HEK293 (cell line): ENCODE data around the gene KCTD11.

Experiments used
- BCL11A ChIP-seq: fragments of 450-650 bp; formaldehyde crosslinking; IDR thresholded peaks from 2 replicates; pipeline ENCODE4 v1.5.1; 2016; ENCODE audit warnings: low read depth, missing biosample characterization, missing genetic modification characterization
- GLI2 ChIP-seq: fragments of 450-650 bp; formaldehyde crosslinking; IDR thresholded peaks from 2 replicates; pipeline ENCODE4; 2017; ENCODE audit warnings: missing biosample characterization, missing genetic modification characterization, low read depth, borderline replicate concordance
- GLIS2 ChIP-seq: fragments of 450-650 bp; formaldehyde crosslinking; IDR thresholded peaks from 2 replicates; pipeline ENCODE4 v1.5.1; 2016; ENCODE audit warnings: missing biosample characterization, missing genetic modification characterization
- IKZF3 ChIP-seq: fragments of 450-650 bp; IDR thresholded peaks from 2 replicates; pipeline ENCODE4 v1.5.0; 2018; ENCODE audit warnings: missing biosample characterization, mild to moderate bottlenecking, missing genetic modification characterization, moderate library complexity
- PRDM10 ChIP-seq: fragments of 450-650 bp; formaldehyde crosslinking; IDR thresholded peaks from 2 replicates; pipeline ENCODE4 v1.5.1; 2016; ENCODE audit warnings: missing biosample characterization, missing genetic modification characterization
- SALL2 ChIP-seq: fragments of 450-650 bp; formaldehyde crosslinking; IDR thresholded peaks from 2 replicates; pipeline ENCODE4 v1.5.0; 2017; ENCODE audit warnings: missing biosample characterization, mild to moderate bottlenecking, missing genetic modification characterization, borderline replicate concordance
- SCRT1 ChIP-seq: fragments of 450-650 bp; formaldehyde crosslinking; IDR thresholded peaks from 2 replicates; pipeline ENCODE4 v1.5.1; 2016; ENCODE audit warnings: missing biosample characterization, missing genetic modification characterization, borderline replicate concordance
- TCF7L2 ChIP-seq: IDR thresholded peaks from 2 replicates; pipeline ENCODE4 v1.6.1; 2011; ENCODE audit warnings: low read depth, mild to moderate bottlenecking, inconsistent platforms, low read length, moderate library complexity, borderline replicate concordance
- ZBTB10 ChIP-seq: fragments of 450-650 bp; formaldehyde crosslinking; IDR thresholded peaks from 2 replicates; pipeline ENCODE4 v1.5.1; 2016; ENCODE audit warnings: missing biosample characterization, missing genetic modification characterization
- ZBTB17 ChIP-seq: fragments of 450-650 bp; formaldehyde crosslinking; IDR thresholded peaks from 2 replicates; pipeline ENCODE4 v1.5.1; 2016; ENCODE audit warnings: missing biosample characterization, missing genetic modification characterization
- ZNF10 ChIP-seq: fragments of 450-650 bp; formaldehyde crosslinking; IDR thresholded peaks from 2 replicates; pipeline ENCODE4 v1.5.1; 2017; ENCODE audit warnings: missing biosample characterization, missing genetic modification characterization
- ZNF157 ChIP-seq: fragments of 450-650 bp; formaldehyde crosslinking; IDR thresholded peaks from 2 replicates; pipeline ENCODE4 v1.5.1; 2016; ENCODE audit warnings: missing biosample characterization, missing genetic modification characterization
- ZNF175 ChIP-seq: fragments of 450-650 bp; formaldehyde crosslinking; IDR thresholded peaks from 2 replicates; pipeline ENCODE4 v1.5.1; 2016; ENCODE audit warnings: missing biosample characterization, missing genetic modification characterization
- ZNF311 ChIP-seq: fragments of 450-650 bp; formaldehyde crosslinking; IDR thresholded peaks from 2 replicates; pipeline ENCODE4 v1.5.1; 2017; ENCODE audit warnings: missing biosample characterization, missing genetic modification characterization, borderline replicate concordance
- ZNF366 ChIP-seq: fragments of 450-650 bp; formaldehyde crosslinking; conservative IDR thresholded peaks from 2 replicates; pipeline ENCODE4 v1.5.1; 2016; ENCODE audit warnings: missing biosample characterization, missing genetic modification characterization
- ZNF391 ChIP-seq: fragments of 450-650 bp; formaldehyde crosslinking; IDR thresholded peaks from 2 replicates; pipeline ENCODE4 v1.5.1; 2016; ENCODE audit warnings: low read depth, missing biosample characterization, missing genetic modification characterization, borderline replicate concordance
- ZNF560 ChIP-seq: fragments of 450-650 bp; formaldehyde crosslinking; IDR thresholded peaks from 2 replicates; pipeline ENCODE4 v1.5.1; 2017; ENCODE audit warnings: missing biosample characterization, missing genetic modification characterization, borderline replicate concordance
- ZNF600 ChIP-seq: fragments of 450-650 bp; formaldehyde crosslinking; IDR thresholded peaks from 2 replicates; pipeline ENCODE4 v1.5.1; 2016; ENCODE audit warnings: missing biosample characterization, missing genetic modification characterization
- ZNF621 ChIP-seq: fragments of 450-650 bp; formaldehyde crosslinking; IDR thresholded peaks from 2 replicates; pipeline ENCODE4 v1.5.1; 2017; ENCODE audit warnings: missing biosample characterization, missing genetic modification characterization
- ZNF629 ChIP-seq: fragments of 450-650 bp; formaldehyde crosslinking; IDR thresholded peaks from 2 replicates; pipeline ENCODE4 v1.5.1; 2017; ENCODE audit warnings: missing biosample characterization, missing genetic modification characterization
- ZNF660 ChIP-seq: fragments of 450-650 bp; IDR thresholded peaks from 2 replicates; pipeline ENCODE4 v1.5.1; 2018; ENCODE audit warnings: missing biosample characterization, mild to moderate bottlenecking, missing genetic modification characterization
- ZNF747 ChIP-seq: fragments of 450-650 bp; formaldehyde crosslinking; IDR thresholded peaks from 2 replicates; pipeline ENCODE4 v1.5.1; 2016; ENCODE audit warnings: missing biosample characterization, missing genetic modification characterization
- ZSCAN4 ChIP-seq: fragments of 450-650 bp; formaldehyde crosslinking; IDR thresholded peaks from 2 replicates; pipeline ENCODE4 v1.5.1; 2017; ENCODE audit warnings: missing biosample characterization, missing genetic modification characterization
- TF ChIP-seq, protein P1 (sequence below): fragments of 450-650 bp; formaldehyde crosslinking; IDR thresholded peaks from 2 replicates; pipeline ENCODE4 v1.5.1; 2016; ENCODE audit warnings: missing biosample characterization, missing genetic modification characterization, borderline replicate concordance

The KCTD11 gene

GRCh38 chr17:7354262-7354843, 2.4 kb downstream of the KCTD11 start (continued):
- TF ChIP-seq, protein P1, sequence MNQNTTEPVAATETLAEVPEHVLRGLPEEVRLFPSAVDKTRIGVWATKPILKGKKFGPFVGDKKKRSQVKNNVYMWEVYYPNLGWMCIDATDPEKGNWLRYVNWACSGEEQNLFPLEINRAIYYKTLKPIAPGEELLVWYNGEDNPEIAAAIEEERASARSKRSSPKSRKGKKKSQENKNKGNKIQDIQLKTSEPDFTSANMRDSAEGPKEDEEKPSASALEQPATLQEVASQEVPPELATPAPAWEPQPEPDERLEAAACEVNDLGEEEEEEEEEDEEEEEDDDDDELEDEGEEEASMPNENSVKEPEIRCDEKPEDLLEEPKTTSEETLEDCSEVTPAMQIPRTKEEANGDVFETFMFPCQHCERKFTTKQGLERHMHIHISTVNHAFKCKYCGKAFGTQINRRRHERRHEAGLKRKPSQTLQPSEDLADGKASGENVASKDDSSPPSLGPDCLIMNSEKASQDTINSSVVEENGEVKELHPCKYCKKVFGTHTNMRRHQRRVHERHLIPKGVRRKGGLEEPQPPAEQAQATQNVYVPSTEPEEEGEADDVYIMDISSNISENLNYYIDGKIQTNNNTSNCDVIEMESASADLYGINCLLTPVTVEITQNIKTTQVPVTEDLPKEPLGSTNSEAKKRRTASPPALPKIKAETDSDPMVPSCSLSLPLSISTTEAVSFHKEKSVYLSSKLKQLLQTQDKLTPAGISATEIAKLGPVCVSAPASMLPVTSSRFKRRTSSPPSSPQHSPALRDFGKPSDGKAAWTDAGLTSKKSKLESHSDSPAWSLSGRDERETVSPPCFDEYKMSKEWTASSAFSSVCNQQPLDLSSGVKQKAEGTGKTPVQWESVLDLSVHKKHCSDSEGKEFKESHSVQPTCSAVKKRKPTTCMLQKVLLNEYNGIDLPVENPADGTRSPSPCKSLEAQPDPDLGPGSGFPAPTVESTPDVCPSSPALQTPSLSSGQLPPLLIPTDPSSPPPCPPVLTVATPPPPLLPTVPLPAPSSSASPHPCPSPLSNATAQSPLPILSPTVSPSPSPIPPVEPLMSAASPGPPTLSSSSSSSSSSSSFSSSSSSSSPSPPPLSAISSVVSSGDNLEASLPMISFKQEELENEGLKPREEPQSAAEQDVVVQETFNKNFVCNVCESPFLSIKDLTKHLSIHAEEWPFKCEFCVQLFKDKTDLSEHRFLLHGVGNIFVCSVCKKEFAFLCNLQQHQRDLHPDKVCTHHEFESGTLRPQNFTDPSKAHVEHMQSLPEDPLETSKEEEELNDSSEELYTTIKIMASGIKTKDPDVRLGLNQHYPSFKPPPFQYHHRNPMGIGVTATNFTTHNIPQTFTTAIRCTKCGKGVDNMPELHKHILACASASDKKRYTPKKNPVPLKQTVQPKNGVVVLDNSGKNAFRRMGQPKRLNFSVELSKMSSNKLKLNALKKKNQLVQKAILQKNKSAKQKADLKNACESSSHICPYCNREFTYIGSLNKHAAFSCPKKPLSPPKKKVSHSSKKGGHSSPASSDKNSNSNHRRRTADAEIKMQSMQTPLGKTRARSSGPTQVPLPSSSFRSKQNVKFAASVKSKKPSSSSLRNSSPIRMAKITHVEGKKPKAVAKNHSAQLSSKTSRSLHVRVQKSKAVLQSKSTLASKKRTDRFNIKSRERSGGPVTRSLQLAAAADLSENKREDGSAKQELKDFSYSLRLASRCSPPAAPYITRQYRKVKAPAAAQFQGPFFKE (tag by site-specific recombination), result no peak
- TF ChIP-seq GLIS2 (0 out of 2 replicates have a peak, but pooled peaks have one; percentile 4), ZNF629 (tag by site-specific recombination) (peak; percentile 36; the same call in 1 of the 2 replicates), PRDM10 (no peak), ZNF391 (tag by site-specific recombination) (peak; percentile 78; the same call in 1 of the 2 replicates), ZNF621 (tag by site-specific recombination) (0 out of 2 replicates have a peak, but pooled peaks have one; percentile 38), ZNF366 (tag by site-specific recombination) (0 out of 2 replicates have a peak, but pooled peaks have one; percentile 18), ZNF560 (tag by site-specific recombination) (no peak), ZNF600 (tag by site-specific recombination) (peak; percentile 49; the same call in 1 of the 2 replicates), ZBTB10 (tag by site-specific recombination) (no peak), ZNF660 (no peak), ZNF311 (tag by site-specific recombination) (no peak), ZNF175 (tag by site-specific recombination) (no peak), ZNF10 (tag by site-specific recombination) (no peak), ZNF747 (tag by site-specific recombination) (peak; percentile 84; the same call in 1 of the 2 replicates), ZNF157 (no peak), BCL11A (tag by site-specific recombination) (no peak), ZSCAN4 (peak; percentile 72), SALL2 (tag by site-specific recombination) (peak; percentile 69; the same call in 1 of the 2 replicates), TCF7L2 (no peak), SCRT1 (tag by site-specific recombination) (peak; percentile 79; the same call in 1 of the 2 replicates), ZBTB17 (tag by site-specific recombination) (0 out of 2 replicates have a peak, but pooled peaks have one; percentile 29), IKZF3 (no peak), GLI2 (tag by site-specific recombination) (no peak)
